A549 treated with AZD9567 at 1 μM for 4 hours (cell line): ENCODE results near the gene ANKS1B. TPM values are rescaled to one million over a fixed set of nuclear protein-coding genes. Genes with fewer than 3 reads are reported as not detected.

Experiments used
- total RNA-seq: library from RNA; stranded (reverse); fragments of 200-300 nt; extraction: Qiagen RNA extraction; gene quantifications from 5 replicates; pipeline ENCODE4 v1.2.3, GENCODE V29; 2022; ENCODE audit not compliant: insufficient read depth

Gene ANKS1B
- total RNA-seq, result 0.36 to 0.82 TPM (median 0.59 TPM) in 4 of 5 replicates, not detected in the other

GRCh38 chr12:99984271-99985128 is at the start of gene ANKS1B:
Gene ANKS1B, minus strand, starts transcription at chr12:99984936. Its CDS starts 699 bp downstream, at chr12:99984237.

GRCh38 chr12:99647453-99647852 is 337.3 kb downstream of the ANKS1B start, which contains the start of gene GARIN6:
Gene GARIN6, plus strand, starts transcription at chr12:99647753. Its CDS starts 422 bp downstream, at chr12:99648175.

Other genes starting within 250 kb of the ANKS1B start
- gene BLTP3B, start 157.9 kb upstream of the ANKS1B start, total RNA-seq, result 9.5 to 13.1 TPM (median 12.2 TPM) in 5 replicates
- gene ACTR6, start 215.9 kb upstream of the ANKS1B start, total RNA-seq, result 15.2 to 32.0 TPM (median 23.5 TPM) in 5 replicates